NCI-H82 treated with DMSO at 0.1 percent for 48 hours (cell line): ENCODE measurements around the gene GPR156.

Experiments used
- DNase-seq: peaks from one replicate; lab custom pipeline; 2025; ENCODE audit not compliant: unreplicated experiment; lab: John Stamatoyannopoulos, UW

GPR156 gene

DNA sequence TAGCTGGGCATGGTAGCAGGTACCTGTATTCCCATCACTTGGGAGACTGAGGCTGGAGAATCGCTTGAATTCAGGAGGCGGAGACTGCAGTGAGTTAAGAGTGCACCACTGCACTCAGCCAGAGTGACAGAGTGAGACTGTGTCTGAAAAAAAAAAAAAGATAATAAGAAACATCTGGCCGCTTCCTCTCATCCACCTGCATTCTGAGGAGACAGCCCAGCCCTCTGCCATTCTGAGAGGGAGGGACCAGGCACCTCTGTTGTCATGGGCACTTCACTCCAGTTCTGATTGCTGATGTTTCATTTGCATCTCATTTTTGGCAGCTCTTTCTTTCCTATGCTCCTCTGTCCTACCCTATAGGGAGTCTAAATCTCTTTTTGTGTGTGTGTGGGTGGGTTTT is 154.4 kb downstream of the GPR156 start:
- no peak for DNase-seq

GRCh38 chr3:120129718-120130513 is 155.1 kb downstream of the GPR156 start:
- no peak for DNase-seq

GRCh38 chr3:120129051-120129450 is 156.0 kb downstream of the GPR156 start:
- DNase-seq = no peak

- no peak for DNase-seq
These were observed 159.0 kb downstream of the GPR156 start for GRCh38 chr3:120125992-120126391.

GRCh38 chr3:120119846-120120510 is 165.0 kb downstream of the GPR156 start:
- DNase-seq = no peak
